SW480 (cell line): ENCODE measurements around the gene SMAD3.

Experiments
- DNase-seq: peaks from one replicate; pipeline ENCODE4 v3.0.0-alpha.2; 2016; ENCODE audit warnings: low spot score

Gene SMAD3

GRCh38 chr15:67232591-67232990 is 167.2 kb downstream of the SMAD3 start:
- DNase-seq, result no peak

GRCh38 chr15:67240235-67241131 is 175.1 kb downstream of the SMAD3 start:
- DNase-seq, result peak; percentile 49

GRCh38 chr15:67241132-67241855 is 175.9 kb downstream of the SMAD3 start:
- DNase-seq, result no peak

- peak; percentile 7 for DNase-seq
Observed at GRCh38 chr15:67242708-67243111, 177.3 kb downstream of the SMAD3 start.
